H1 (cell line): ENCODE results near the gene C1RL.

Experiments
- CTCF ChIP-seq, 3 experiments: IDR thresholded peaks; 1 replicate in 2 of 3; 2 replicates in 1 of 3; pipeline versions ENCODE4 v1.5.1 to v1.6.1; 2011; ENCODE audit warnings: low read length in 3 of 3, mild to moderate bottlenecking in 3 of 3, inconsistent platforms in 2 of 3, low read depth in 1 of 3, moderate library complexity in 1 of 3; ENCODE audit not compliant: insufficient read depth in 1 of 3; ENCODE audit errors: control extremely low read depth in 1 of 3
- JUND ChIP-seq: IDR thresholded peaks from 2 replicates; pipeline ENCODE4 v1.6.1; 2011; ENCODE audit warnings: mild to moderate bottlenecking, improper control_type of control experiment, low read length

GRCh38 chr12:7092986-7093460 is 16.0 kb downstream of the C1RL start:
- TF ChIP-seq CTCF (IDR thresholded peaks at IDR 0.05; ENCODE audit: control extremely low read depth in 1 of 3, insufficient read depth in 1 of 3, low read depth in 1 of 3, low read length in 3 of 3) (no peak), JUND (no peak)
